MM.1S (cell line): ENCODE results near the gene RFC3.

Source experiments
- EZH2 ChIP-seq: fragments of 300-600 bp; sonication (generic); optimal IDR thresholded peaks from 2 replicates; pipeline ENCODE3; 2017; ENCODE audit warnings: low read depth, mild to moderate bottlenecking, antibody characterized with exemption, low read length, mixed read lengths
- TF ChIP-seq, protein P1 (sequence below): fragments of 300-600 bp; sonication (generic); IDR thresholded peaks from 2 replicates; pipeline ENCODE4 v1.5.1; 2016; ENCODE audit warnings: antibody characterized with exemption, low read length, mixed read lengths

DNA sequence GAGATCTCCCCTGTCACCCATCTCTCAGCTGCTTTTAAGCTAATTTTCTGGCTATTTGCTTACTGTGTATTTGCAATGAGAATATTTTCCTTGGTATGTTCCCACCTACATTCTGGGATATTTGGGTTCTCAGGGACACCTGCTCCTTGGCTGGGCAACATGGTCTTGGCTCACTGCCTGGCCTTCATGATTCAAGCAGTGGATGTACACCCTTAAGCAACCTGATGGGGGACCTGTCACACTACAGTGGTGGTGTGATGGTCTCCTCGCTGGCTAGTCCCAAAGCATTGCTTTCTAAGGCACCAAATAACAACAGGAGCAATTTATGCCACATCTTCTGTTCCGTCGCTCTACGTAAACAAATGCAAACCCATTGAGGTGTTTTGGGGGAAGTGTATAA lies 35.3 kb upstream of the RFC3 start:
- TF ChIP-seq, protein P1, sequence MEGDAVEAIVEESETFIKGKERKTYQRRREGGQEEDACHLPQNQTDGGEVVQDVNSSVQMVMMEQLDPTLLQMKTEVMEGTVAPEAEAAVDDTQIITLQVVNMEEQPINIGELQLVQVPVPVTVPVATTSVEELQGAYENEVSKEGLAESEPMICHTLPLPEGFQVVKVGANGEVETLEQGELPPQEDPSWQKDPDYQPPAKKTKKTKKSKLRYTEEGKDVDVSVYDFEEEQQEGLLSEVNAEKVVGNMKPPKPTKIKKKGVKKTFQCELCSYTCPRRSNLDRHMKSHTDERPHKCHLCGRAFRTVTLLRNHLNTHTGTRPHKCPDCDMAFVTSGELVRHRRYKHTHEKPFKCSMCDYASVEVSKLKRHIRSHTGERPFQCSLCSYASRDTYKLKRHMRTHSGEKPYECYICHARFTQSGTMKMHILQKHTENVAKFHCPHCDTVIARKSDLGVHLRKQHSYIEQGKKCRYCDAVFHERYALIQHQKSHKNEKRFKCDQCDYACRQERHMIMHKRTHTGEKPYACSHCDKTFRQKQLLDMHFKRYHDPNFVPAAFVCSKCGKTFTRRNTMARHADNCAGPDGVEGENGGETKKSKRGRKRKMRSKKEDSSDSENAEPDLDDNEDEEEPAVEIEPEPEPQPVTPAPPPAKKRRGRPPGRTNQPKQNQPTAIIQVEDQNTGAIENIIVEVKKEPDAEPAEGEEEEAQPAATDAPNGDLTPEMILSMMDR: no peak
- no peak for TF ChIP-seq EZH2
